GM18519 (cell line): Measurements from ENCODE around the gene ASB10.

ENCODE experiments used
- ATAC-seq: cut with Tn5 transposase; IDR thresholded peaks from one replicate; pipeline ENCODE4 v1.9.1; 2021; ENCODE audit warnings: mild to moderate bottlenecking, moderate library complexity; ENCODE audit not compliant: unreplicated experiment, low FRiP score

Gene ASB10

DNA sequence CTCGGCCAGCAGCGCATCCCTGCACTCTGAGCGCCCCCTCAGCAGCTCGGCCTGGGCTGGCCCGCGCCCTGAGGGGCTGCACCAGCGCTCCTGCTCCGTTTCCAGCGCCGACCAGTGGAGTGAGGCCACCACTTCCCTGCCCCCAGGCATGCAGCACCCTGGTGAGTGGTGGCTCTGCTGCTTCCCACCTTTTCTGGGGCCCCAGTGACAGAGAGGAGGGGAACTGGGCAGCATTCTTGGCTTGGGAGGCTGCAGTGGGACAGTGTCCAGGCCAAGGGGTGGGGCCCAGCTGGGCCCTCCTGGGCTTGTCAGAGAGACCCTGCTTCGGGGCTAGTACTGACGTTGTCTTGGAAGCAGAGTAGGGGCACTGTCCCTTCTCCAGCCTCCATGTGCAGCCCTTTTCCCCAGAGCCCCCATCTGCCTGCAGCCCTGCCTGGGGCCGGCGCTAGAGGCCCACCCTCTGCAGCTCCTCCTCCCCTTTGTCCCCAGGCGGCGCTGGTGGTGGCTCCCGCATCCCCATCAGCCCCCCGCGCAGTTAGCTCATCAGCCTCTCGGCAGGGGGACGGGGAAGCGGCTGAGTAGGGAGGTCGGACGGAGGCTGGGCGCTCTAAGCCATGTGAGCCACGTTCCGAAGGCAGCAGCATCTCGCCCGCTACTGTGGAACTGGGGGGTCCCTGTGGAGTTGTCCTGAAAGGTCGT lies 48.7 kb downstream of the ASB10 start:
- ATAC-seq, result no peak

- no peak for ATAC-seq
These were observed 49.3 kb downstream of the ASB10 start for GRCh38 chr7:151137791-151138152.

DNA sequence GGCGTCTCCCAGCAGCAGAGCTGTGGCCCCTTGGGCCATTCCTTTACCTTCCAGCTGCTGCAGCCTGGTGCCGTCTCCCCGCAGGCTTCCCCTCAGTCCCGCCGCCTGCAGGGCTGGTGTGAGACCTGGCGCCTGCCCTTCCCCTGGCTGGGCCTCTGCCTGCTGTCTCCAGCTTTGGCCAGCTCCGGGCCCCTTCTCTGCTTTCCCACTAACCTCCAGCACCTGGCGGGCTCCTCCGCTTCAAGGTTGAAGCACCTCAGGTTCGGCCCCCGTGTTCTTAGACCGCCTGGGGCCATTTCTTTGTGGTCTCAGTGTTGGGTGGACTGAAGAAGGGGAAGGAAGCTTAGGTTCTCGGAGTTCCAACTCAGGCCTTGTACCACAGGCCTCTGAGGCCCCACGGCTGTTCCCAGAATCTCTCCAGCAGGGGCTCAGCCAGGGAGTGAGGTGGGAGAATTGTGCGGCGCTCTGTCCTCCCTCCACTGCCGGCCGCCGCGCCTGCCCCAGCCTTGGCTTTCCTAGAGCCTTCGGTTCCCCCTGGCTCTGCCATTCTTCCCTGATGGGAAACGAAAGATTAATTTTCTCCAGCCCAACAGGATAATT lies 49.9 kb downstream of the ASB10 start:
- no peak for ATAC-seq

DNA sequence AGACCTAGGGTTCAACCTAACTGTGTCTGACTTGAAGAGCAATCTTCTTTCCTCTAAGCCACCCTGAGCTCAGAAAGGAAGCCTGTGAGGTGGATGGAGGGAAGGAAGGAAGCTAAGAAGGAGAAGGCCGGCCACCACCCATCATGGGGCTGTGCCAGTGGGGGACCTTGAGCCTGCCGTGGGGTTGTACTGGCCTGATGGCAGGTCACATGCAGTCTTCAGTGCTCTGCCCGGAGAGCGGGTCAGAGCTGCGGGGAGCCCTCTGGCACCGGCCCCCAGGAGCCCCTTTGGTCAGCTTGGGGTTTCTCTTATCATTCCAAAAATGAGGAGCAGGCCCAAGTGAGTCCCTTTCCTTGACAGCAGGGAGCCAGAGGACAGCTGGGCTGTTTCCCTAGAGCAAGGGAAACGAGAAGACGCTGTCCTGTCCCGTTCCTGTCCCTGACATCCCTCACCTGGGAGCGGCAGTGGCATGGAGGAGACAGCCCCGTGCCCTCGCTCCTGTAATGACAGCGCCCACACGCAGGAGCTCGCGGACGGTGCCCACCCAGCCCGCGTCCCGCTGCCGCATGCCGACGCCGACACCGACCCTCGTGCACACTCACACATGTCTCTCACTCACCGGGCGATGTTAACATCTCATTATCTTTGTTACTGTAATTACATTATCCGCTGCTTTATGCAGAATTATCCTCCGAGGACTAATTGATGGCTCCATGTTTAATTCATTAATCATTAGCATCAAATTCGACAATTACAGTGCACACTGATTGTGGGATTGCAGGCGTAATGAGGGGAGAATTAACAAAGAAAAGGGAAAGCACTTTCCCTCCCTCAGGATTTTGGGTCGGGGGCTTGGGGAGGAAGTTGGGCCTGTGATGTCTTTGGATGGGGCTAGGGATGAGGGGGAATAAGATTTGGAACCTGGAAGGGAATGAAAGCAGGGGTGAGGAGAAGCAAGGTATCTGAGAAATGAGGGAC lies 50.9 kb downstream of the ASB10 start:
- no peak for ATAC-seq

DNA sequence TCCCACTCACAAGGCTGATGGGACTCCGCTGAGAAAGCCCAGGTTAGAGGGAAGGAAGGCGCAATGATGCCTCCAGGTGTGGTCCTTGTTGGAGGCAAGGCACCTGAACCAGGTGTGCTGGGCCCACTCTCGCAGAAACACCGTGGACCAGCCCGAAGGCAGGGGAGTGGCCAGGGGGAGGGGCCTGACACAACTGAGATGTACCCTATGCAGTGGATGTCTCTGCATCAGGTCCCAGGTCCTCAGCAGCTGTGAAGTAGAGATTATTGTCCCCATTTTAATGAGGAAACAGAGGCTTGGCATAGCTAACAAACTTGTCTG lies 51.6 kb downstream of the ASB10 start:
- ATAC-seq, result no peak

- no peak for ATAC-seq
These were observed 52.1 kb downstream of the ASB10 start for GRCh38 chr7:151134743-151135524.

DNA sequence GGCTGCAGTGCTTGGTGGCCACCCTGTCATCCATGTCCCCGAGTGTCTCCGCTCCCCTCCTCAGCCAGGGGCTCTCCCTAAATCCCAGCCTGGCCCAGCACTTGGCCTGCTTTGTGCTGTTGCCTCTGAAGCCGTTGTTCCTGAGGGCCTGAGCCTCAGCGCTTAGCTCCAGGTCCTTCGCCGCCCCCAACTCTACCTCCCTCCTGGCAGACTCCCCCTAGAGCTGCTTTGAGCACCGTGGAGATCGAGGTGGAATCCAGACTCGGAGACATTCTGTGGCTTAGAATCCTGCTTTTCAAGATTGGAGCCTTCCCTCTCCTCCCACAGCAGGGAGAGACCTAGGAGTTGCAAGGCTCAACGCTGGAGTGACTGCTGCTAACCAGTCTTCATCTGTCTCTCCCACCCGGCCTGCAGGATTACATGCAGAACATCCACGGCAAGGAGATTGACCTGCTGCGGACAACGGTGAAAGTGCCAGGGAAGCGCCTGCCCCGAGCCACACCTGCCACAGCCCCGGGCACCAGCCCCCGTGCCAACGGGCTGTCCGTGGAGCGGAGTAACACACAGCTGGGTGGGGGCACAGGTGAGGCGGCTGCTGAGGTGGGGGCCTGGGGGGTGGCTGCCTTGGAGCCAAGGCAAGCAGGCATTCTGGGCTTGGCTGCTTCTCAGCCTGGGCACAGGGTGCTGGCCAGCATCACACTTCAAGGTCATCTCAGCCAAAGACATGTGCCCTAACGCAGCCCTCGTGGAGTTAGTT lies 52.9 kb downstream of the ASB10 start:
- ATAC-seq, result no peak

- ATAC-seq, result no peak
These were observed 53.6 kb downstream of the ASB10 start for GRCh38 chr7:151133266-151133985.

DNA sequence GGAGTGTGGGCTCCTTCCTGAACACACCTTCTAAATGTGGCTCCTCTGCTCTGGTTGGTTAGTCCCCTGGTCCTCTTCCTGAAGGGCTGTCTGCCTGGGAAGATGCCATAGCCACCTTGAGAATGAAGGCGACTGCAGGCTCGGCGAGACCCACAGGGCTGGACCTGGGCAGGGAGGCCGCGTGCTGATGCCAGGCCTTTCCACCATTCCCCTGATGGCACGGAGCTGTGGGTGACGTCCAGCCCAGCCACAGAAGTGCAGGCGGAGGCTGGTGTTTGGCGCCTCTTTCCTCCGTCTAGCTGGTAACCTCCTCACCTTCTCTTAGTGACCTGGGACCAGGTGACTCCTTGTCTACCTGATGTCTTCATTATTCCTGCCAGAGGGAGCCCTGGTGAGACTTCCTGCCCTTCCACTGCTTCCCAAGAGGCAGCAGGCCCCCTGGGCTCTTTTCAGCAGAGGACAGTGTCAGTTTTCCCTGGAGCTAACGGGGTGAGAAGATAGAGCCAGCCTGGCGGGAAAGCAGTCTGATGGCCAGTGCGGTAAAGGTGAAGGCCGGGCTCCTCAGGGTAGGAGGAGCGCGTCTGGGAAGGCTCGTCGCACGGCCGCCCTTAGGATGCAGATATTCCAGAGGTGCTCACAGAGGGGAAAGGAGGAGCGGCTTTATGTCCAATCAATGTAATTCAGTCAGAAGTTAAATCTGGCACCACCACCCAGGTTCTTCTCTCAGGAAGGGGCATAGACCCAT lies 54.4 kb downstream of the ASB10 start:
- no peak for ATAC-seq

GRCh38 chr7:151131592-151132293 lies 55.3 kb downstream of the ASB10 start:
- ATAC-seq, result no peak

DNA sequence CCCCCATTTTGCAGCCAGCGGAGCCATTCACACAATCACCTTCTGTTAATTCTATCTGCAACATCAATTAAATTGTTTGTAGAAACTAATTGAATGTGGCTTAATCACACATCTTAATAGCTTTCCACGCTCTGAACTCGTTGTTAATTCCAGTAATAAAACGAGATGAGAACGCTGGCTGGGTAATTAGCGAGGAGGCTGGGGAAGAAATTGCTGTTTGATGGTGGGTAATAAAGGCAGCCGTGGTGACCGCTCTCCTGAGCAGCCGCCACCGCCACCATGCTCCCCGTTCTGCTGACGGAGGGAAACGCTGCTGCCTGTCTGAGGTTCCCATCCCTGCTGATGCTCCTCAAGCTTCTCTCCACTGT lies 55.8 kb downstream of the ASB10 start:
- no peak for ATAC-seq

DNA sequence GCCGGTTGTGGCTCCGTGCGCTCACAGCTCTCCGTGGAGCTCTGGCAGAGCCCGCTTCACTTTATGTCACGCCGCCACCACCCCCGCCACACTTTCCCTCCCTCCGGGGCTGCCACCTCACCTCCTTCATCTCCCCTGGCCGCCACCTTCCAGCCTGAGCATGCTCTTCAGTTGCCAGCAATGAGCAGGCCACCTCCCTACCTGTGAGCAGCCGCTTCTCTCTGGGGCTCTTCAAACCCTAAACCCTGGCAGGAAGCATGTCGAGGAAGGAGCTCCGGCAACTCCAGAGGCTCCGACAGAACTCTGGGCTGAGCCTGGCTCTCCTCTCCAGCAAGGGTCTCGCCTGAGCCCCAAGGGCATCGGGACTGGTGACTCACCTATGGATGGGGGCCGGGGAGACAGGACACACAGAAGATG lies 56.3 kb downstream of the ASB10 start:
- ATAC-seq, result no peak

DNA sequence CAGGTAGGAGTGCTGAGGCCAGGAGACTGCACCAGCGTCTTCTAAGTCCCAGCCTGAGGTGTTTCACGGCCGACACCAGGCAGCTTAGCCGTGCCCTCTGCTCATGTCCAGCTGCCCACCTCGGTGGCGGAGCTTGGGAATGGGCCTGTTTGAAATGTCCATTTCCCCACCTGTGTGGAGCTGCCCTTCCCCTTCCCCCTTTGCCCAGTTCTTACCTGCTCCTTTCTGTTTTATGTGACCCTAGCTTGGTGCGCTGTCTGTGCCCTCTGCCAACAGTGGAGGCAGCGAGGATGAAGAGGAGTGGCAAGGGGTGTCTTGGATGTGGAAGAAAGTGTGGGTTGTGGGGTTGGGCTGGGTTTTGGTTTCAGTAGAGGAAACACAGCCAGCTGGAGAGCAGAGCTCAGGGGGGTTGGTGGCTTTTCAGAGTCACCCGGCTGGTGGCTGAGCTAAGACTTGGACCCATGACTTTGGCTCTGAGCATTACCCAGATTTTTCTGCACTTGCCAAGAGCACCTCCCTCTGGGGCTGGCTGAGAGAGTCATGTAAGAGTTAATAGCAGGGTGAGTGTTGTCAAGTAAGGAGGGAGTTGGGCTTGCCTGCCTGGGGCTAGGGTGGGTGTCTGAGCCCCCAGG lies 57.0 kb downstream of the ASB10 start:
- no peak for ATAC-seq

GRCh38 chr7:151129117-151129959 lies 57.7 kb downstream of the ASB10 start:
- ATAC-seq, result no peak

- ATAC-seq, result no peak
These were observed 58.3 kb downstream of the ASB10 start for GRCh38 chr7:151128716-151129115.

DNA sequence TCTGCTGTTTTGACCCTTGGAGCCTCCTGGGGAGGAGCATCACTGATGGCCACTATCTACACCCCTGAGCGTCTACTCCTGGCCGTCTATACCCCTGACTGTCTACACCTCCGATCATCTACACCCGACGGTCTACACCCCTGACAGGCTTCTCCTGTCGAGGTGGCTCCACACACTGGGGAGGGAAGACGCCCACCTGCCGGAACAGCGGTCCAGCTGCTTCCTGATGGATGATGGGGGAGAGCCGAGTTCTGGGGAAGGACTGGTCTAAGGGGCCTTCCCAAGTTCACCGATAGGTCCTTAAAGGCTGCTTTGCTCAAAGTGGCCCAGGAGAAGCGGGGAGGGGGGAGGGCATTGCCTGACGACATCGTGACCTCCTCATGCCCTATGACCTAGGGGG lies 58.9 kb downstream of the ASB10 start:
- no peak for ATAC-seq
